NCI-H345 treated with DMSO at 0.1 percent for 48 hours (cell line): ENCODE measurements around the gene PSMD2.

Experiments
- DNase-seq: peaks from one replicate; lab custom pipeline; 2025; ENCODE audit not compliant: unreplicated experiment; lab: John Stamatoyannopoulos, UW

The PSMD2 gene

DNA sequence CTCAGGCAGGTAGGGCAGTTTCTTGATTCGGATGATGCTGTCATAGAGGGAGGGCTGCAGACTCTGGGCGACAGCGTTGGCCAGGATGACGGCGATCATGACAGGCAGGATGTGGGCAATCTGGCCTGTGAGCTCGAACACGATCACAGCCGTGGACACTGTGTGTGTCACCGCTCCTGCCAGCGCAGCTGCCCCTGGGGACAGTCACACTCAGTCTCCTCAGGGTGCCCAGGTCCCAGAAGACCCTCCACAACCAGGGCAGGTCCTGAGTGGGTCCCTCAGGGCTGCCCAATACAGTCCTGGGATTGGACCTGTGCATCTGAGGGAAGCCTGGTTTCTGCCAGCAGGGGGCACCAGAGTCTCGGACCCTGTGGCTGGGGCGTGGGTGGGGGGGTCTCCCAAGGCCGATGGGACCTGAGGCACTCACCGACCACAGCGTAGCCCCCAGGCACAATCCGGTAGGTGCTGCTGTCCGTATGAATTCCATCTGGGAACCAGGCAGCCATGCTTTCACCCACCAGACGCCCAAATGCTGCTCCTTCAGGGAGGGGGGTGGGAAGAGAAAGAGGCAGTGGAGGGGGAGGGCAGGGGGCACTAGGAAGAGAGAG is 55.2 kb downstream of the PSMD2 start:
- no peak for DNase-seq

DNA sequence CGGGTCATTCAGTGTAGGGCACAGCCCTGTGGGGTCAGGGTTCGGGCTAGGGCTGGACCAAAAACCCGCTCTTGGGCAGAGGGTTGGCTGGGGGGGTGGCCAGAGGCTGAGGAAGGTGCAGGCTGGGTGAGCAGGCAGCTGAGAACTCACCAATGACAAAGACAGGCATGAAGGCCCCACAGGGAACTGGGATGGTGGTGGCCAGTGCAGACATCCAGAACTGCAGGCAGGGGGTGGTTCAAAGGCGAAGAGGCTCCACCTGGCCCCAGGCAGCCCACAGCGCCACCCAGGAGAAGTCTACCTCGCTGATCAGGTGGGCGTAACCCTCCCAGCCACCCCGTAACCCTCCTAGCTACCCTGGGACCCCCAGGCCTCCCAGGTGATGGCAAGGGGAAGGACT is 55.7 kb downstream of the PSMD2 start:
- DNase-seq: no peak

DNA sequence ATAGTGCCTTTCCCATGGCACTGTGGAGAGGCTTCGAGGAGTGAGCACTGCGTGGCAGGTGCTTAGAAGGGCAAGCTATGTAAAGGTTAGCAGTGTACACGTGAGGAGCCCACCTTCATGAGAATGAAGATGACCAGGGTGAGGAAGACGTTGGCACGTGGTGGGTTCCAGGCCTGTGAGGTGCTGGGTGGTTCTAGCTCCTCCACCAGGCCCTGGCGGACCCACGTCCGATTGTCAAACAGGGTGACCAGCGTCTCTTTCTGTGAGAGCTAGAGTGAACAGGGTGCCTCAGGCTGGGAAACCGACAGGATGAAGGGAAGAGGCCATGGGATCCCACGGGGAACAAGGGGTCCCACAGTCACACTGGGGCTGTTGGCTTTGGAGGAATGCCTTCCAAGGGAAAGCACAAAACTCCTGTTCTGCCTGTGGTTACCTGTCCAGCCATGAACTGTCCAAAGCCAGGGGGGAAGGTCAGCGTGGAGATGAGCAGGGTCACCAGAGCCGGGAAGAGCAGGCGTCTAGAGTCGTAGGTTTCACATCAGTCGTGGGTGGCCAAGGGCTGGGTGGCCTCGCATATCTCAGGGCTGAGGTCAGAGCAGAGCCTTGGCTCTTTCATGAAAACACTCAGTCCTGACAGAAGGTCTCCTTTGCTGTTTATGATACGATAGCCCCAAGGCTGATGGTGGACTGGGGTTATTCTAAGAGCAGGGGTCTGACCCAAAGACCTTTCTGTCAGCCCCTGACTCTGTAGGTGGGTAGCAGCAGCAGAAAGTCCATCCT is 56.4 kb downstream of the PSMD2 start:
- no peak for DNase-seq

DNA sequence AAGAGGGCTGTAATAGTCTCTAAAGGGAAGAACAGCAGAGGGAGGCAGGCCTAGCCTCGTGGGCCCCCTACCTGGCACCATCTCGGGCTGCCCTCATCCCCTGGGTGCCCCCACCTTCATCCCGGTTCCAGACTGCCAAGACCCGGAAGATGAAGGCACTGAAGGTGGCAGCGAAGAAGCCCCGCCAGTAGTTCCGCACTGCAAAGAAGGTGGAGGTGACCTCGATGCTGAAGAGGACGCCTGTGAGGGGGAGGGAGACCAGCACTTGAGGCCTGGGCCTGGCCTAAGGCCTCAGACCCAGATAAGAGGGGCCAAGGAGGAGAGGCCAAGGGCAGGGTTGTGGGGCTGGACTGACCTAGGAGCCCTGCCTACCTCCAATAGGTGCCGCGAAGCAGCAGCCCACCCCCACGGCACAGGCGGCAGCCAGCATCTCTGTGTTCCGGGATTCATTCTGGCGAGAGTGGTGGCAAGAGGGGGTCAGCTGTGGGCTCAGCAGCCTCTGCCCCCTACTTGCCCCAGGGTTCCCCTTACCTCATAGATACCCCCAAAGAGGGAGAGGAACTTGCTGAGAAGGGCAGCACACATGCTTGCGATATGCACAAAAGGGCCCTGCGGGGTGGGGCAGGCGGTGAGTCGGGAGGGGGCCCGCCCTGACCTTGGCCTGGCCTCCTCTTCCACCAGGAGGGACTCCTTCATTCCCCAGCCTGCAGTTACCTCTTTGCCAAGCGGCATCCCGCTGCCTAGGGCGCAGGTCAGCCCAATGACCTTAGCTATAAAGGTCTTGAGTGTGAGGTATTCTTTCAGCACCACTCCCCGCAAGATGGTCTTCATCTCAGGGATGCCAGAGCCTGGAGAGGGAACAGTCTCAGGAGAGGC is 58.4 kb downstream of the PSMD2 start:
- no peak for DNase-seq

DNA sequence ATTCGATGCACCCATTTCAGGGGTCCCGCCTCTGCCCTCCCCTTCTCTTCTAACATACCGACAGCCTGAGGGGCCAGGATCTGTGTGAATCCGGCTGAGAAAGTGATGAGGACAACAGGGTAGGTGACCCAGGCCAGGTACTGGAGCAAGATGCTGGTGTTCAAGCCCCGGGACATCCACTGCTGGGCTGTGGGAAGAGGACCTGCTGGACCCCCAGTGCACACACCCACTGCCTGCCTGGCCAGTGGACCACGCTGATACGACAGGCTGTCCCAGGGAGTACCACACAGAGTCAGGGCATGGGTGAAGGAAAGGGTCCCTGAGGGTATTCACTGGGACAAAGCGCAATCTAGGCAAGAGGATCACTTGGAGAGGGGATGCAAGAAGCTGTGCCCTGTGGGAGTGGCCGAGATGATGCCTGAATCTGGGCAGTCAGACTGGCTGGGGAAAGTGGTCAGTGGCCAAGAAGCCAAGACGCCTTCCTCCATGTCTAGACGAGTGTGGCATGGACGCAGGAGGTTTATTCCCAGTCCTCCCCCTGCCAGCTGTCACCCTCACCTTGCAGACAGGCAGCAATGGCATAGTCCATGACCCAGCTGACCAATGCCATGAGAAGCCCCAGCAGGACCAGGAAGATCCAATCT is 59.2 kb downstream of the PSMD2 start:
- no peak for DNase-seq
